ENCODE measurements around the gene ETS2. TPM values are rescaled to one million over a fixed set of nuclear protein-coding genes. Genes with fewer than 3 reads are reported as not detected.

The ETS2 gene
- polyA plus RNA-seq, 3 donors from 2014 or later = 3.2 to 7.3 (median 4.2) TPM

DNA sequence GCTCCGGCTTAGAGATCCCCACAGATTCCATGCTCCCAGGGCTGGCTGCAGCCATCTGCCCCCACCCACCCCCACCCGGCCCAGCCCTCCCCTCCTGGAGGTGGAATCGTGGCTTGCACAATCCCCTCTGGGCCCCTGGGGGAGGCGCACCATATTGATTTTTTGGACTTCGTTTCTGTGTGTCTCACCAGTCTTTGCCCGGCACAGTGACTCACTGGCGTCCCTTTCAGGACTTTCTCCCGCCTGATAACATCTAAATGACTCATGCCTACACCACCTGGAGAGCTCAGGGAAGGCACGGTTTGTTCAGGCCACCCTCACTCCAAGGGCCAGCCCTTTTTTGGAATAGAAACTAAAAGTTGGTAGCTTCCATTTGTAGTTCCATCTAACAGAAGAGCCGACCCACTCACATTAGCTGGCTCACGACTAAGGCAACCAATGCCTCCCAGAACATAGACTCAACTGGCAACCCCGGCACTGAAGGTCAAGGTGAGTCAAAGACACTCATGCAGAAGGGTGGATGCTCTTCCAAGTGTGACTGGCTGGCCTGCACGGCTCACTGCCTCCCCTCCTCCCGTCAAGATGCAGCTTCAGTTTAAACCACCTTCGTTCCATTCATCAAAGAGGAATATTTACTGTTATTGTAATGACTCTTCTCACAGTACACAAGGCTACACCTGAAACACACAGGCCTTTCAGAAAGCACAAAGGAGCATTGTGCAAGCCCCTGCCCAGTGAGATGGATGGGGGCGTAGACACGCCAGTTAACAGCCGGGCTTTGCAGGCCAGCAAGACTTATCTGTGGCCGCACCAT, 18.1 kb upstream of the ETS2 start:
- Mint-ChIP-seq H3K27me3 (ENCODE audit: low read depth in 3 of 3) (peaks cover under 1 to 6% (median 1%) of the 10 kb centered on the region in 3 donors), H3K9me3 (peaks cover 0 to 7% (median 5%) of the 10 kb centered on the region in 6 donors), H3K4me3 (no peak overlapping the region), H3K27ac (no peak overlapping the region), H3K4me1 (no peaks in the 10 kb centered on the region), H3K36me3 (peaks cover 0 to 3% (median 3%) of the 10 kb centered on the region in 3 donors)
- DNase-seq = no peak

- Mint-ChIP-seq H3K36me3 (no peaks in the 10 kb centered on the region), H3K4me1 (no peaks in the 10 kb centered on the region), H3K9me3 (no peaks in the 10 kb centered on the region), H3K27me3 (ENCODE audit: low read depth in 3 of 3) (peaks cover 0 to 3% (median 1%) of the 10 kb centered on the region in 3 donors), H3K27ac (no peak overlapping the region), H3K4me3 (no peak overlapping the region)
- DNase-seq = no peak
Observed at GRCh38 chr21:38788275-38788905, 17.3 kb upstream of the ETS2 start.

DNA sequence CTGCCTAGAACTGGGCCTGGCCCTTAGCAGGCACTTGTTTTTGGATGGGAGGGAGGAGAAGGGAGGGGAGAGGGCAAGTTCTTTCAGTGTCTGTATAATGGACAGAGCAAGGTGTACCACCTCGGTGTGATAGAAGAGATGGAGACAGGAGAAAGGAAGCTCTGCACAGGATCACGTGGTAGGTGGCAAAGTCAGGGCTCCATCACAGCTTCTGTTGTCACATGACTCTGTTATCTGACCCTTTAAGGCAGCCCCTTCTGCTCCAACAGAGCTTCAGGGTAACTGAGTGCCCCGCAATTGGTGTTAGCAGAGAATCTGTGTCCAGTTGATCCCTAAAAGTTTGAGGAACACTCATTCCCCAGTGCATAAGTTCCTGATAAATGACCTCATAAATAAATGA, 16.5 kb upstream of the ETS2 start:
- Mint-ChIP-seq H3K27me3 (ENCODE audit: low read depth in 3 of 3) (peaks cover 1 to 3% (median 3%) of the 10 kb centered on the region in 3 donors), H3K4me3 (no peak overlapping the region), H3K9me3 (no peaks in the 10 kb centered on the region), H3K27ac (no peak overlapping the region), H3K36me3 (no peaks in the 10 kb centered on the region), H3K4me1 (no peaks in the 10 kb centered on the region)
- no peak for DNase-seq

DNA sequence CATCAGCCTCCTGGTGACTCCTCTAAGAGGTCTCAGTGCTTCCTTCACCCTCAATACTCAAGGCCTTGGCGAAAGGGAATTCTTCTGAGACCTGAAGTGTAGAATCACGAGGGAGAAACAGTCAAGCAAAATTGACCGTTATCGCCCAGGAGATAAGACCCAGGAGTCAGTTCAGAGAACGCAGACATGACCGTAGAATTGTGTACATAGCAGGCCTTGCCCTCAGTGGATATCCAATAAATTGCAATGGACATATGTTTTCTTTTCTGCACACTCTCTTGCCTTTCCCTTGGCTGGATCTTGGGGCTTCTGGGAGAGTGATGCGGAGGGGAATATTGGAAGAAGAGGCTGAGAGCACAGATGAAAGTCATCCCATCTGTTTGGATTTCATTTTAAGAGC, 15.7 kb upstream of the ETS2 start:
- Mint-ChIP-seq H3K27ac (no peak overlapping the region), H3K36me3 (no peaks in the 10 kb centered on the region), H3K9me3 (no peaks in the 10 kb centered on the region), H3K4me1 (no peaks in the 10 kb centered on the region), H3K4me3 (no peak overlapping the region), H3K27me3 (ENCODE audit: low read depth in 3 of 3) (peaks cover 3 to 5% (median 5%) of the 10 kb centered on the region in 3 donors)
- DNase-seq = no peak

DNA sequence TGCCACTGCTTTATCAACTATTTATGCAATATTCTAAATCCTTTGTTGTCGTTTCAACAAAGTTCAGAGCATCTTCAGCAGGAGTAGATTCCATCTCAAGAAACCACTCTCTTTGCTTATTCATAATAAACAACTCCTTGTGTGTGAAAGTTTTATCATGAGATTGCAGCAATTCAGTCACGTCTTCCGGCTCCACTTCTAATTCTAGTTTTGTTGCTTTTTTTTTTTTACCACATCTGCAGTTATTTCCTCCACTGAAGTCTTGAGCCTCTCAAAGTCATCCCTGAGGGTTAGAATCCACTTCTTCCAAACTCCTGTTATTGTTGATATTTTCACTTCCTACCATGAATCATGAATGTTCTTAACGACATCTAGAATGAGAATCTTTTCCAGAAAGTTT, 14.8 kb upstream of the ETS2 start:
- Mint-ChIP-seq H3K27me3 (ENCODE audit: low read depth in 3 of 3) (peaks cover 3 to 12% (median 8%) of the 10 kb centered on the region in 3 donors), H3K4me1 (no peaks in the 10 kb centered on the region), H3K9me3 (no peaks in the 10 kb centered on the region), H3K27ac (no peak overlapping the region), H3K4me3 (no peak overlapping the region), H3K36me3 (no peaks in the 10 kb centered on the region)
- no peak for DNase-seq

DNA sequence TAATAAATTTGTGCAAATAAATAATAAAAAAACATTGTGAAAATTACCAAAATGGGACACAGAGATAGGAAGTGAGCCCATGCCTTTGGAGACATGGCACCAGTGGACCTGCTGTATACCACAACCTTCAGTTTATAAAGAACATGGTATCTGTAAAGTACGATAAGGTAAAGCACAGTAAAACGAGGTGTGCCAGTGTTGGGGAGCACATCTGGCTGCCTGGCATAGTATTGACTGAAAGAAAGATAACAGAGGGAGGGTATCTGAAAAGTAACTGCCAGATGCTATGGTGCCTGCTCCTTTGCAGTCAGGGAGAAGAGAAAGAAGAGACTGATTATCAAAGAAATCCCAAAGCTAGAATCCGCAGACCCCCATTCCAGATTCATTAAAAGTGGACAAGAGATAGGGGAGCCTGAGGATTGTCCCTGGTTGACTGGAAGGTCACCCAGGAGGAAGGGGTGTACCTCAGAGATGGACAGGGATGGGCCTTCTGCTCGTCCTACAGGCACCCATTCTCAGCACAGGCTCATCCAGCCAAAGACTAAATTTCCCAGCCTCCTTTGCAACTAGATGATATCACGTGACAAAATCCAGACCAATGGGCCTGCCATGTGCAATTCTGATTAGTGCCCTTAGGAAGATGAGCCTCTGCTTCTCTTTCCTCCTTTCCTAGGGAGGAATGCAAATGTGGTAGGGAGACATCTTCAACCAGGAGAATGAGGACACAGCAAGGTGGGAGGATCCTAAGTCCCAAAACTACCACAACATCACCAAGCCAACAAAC, 12.9 kb upstream of the ETS2 start:
- peaks cover 3 to 14% (median 12%) of the 10 kb centered on the region in 3 donors for H3K27me3 Mint-ChIP-seq (ENCODE audit: low read depth in 3 of 3)
- H3K4me1 Mint-ChIP-seq = no peaks in the 10 kb centered on the region
- DNase-seq = no peak
- no peaks in the 10 kb centered on the region for H3K9me3 Mint-ChIP-seq
- H3K4me3 Mint-ChIP-seq = no peak overlapping the region
- H3K27ac Mint-ChIP-seq = no peak overlapping the region
- H3K36me3 Mint-ChIP-seq = no peaks in the 10 kb centered on the region

DNA sequence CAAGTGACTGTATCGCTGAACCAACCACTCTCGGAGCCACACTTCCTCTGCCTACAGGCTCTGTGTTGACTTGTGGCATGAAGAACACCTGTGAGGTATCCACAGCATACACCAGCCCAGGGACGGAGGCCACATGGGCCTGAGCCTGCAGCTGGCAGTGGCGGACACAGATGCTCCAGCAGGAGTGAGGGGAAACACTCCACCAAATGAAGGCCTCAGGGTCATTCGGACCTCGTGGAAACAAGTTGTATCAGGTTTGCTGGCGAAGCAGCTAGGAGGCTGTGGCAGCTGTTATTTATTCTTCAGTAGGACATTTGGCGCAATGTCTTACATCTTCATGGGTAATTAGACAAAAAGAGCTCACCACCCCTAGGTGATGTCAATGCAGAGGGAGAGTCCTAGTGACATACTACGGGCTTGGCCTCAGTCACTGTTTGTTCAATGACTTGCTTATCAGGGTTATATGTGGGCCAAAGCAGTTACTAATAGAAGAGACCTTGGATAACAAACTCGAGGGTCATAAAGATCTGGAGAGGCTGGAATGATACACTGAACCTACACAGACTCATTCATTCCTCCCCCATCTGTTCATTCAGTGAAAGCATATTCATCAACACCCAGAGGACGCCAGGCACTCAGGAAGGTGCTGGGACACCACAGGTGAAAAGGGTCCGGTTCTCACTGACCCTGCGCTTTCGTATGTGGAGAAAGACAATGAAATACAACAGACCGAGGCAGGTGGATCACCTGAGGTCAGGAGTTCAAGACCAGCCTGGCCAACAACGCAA, 11.6 kb upstream of the ETS2 start:
- H3K27ac Mint-ChIP-seq = no peak overlapping the region
- H3K4me1 Mint-ChIP-seq = no peaks in the 10 kb centered on the region
- peaks cover 3 to 14% (median 12%) of the 10 kb centered on the region in 3 donors for H3K27me3 Mint-ChIP-seq (ENCODE audit: low read depth in 3 of 3)
- no peaks in the 10 kb centered on the region for H3K36me3 Mint-ChIP-seq
- DNase-seq = no peak
- no peak overlapping the region for H3K4me3 Mint-ChIP-seq
- no peaks in the 10 kb centered on the region for H3K9me3 Mint-ChIP-seq

- DNase-seq = no peak
- H3K27me3 Mint-ChIP-seq (ENCODE audit: low read depth in 3 of 3) = peaks cover 6 to 14% (median 12%) of the 10 kb centered on the region in 3 donors
- no peaks in the 10 kb centered on the region for H3K4me1 Mint-ChIP-seq
- H3K27ac Mint-ChIP-seq = no peak overlapping the region
- H3K9me3 Mint-ChIP-seq = no peaks in the 10 kb centered on the region
- H3K36me3 Mint-ChIP-seq = no peaks in the 10 kb centered on the region
- no peak overlapping the region for H3K4me3 Mint-ChIP-seq
Observed at GRCh38 chr21:38794978-38795377, 10.8 kb upstream of the ETS2 start.

- Mint-ChIP-seq H3K4me1 (no peaks in the 10 kb centered on the region), H3K27me3 (ENCODE audit: low read depth in 3 of 3) (peaks cover 6 to 12% (median 12%) of the 10 kb centered on the region in 3 donors), H3K27ac (no peak overlapping the region), H3K9me3 (no peaks in the 10 kb centered on the region), H3K4me3 (no peak overlapping the region), H3K36me3 (no peaks in the 10 kb centered on the region)
- DNase-seq = no peak
Observed at GRCh38 chr21:38795475-38795874, 10.3 kb upstream of the ETS2 start.

GRCh38 chr21:38796424-38796823, 9.3 kb upstream of the ETS2 start:
- H3K4me3 Mint-ChIP-seq = no peak overlapping the region
- peaks cover 6 to 15% (median 12%) of the 10 kb centered on the region in 3 donors for H3K27me3 Mint-ChIP-seq (ENCODE audit: low read depth in 3 of 3)
- H3K27ac Mint-ChIP-seq = no peak overlapping the region
- no peak for DNase-seq
- no peaks in the 10 kb centered on the region for H3K4me1 Mint-ChIP-seq
- H3K36me3 Mint-ChIP-seq = no peaks in the 10 kb centered on the region
- H3K9me3 Mint-ChIP-seq = no peaks in the 10 kb centered on the region

DNA sequence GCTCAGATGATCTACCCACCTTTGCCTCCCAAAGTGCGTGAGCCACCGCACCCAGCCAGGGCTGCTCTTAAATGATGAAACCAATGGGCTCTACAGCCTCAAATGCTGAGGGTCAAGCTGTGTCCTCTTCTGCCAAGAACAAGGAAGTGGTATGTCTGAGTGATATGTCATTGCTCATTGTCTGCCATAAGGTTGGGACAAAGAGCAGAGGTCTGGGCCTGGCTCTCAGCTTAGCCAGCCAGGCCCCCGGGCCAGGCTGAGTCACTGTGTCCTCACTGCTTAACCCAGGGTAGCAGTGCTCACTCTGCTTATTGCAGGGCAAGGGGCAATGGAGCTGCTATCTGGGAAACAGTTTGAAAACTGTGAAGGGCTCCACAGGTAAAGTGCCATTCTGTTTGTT, 8.3 kb upstream of the ETS2 start:
- no peak overlapping the region for H3K4me3 Mint-ChIP-seq
- no peaks in the 10 kb centered on the region for H3K36me3 Mint-ChIP-seq
- no peak for DNase-seq
- H3K27me3 Mint-ChIP-seq (ENCODE audit: low read depth in 3 of 3) = peaks cover 6 to 20% (median 16%) of the 10 kb centered on the region in 3 donors
- H3K4me1 Mint-ChIP-seq = no peaks in the 10 kb centered on the region
- no peak overlapping the region for H3K27ac Mint-ChIP-seq
- no peaks in the 10 kb centered on the region for H3K9me3 Mint-ChIP-seq

- no peak for DNase-seq
- Mint-ChIP-seq H3K36me3 (no peaks in the 10 kb centered on the region), H3K4me1 (no peaks in the 10 kb centered on the region), H3K27me3 (ENCODE audit: low read depth in 3 of 3) (peaks cover 6 to 20% (median 16%) of the 10 kb centered on the region in 3 donors), H3K27ac (no peak overlapping the region), H3K9me3 (no peaks in the 10 kb centered on the region), H3K4me3 (no peak overlapping the region)
Observed at GRCh38 chr21:38798081-38798480, 7.6 kb upstream of the ETS2 start.

GRCh38 chr21:38798481-38798882, 7.2 kb upstream of the ETS2 start:
- Mint-ChIP-seq H3K4me3 (no peak overlapping the region), H3K36me3 (no peaks in the 10 kb centered on the region), H3K27me3 (ENCODE audit: low read depth in 3 of 3) (peaks cover 6 to 20% (median 16%) of the 10 kb centered on the region in 3 donors), H3K27ac (no peak overlapping the region), H3K4me1 (no peaks in the 10 kb centered on the region), H3K9me3 (no peaks in the 10 kb centered on the region)
- no peak for DNase-seq
